ENCODE measurements around the gene SELENOW.
"Not testable (repeated sequence)": the region's sequence is repeated elsewhere in the genome, so short reads cannot be mapped to it uniquely, and the experiment has no call there.

Gene SELENOW

DNA sequence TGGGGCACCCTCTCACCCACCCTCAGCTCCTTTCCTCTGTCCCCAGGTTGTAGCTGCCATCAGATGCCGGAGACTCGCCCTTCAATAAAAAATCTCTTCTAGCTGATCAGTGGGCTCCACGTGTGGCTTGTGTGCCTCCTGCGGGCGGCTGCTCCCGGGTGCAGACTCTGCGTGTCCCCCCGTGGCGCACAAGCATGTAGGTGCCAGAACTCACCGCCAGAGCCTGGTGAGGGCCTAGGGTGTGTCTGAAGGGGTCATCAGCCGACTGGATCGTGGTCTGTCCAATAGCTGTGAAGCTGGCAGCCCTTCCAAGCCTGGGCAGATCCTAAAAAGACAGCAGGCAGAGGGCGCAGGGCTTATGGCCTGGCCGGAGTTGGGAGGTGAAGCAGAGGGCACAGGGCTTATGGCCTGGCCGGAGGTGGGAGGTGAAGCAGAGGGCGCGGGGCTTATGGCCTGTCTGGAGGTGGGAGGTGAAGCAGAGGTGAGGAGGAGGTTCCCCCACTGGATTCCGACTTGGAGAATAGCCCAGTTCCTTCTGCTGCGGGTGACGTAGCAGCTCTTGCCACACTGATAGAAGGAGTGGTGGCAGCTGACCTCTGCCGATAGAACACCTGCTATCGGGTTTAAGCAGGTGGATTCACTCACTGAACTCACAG lies 21.4 kb upstream of the SELENOW start:
- no peak for DNase-seq (ENCODE audit: low read depth)

DNA sequence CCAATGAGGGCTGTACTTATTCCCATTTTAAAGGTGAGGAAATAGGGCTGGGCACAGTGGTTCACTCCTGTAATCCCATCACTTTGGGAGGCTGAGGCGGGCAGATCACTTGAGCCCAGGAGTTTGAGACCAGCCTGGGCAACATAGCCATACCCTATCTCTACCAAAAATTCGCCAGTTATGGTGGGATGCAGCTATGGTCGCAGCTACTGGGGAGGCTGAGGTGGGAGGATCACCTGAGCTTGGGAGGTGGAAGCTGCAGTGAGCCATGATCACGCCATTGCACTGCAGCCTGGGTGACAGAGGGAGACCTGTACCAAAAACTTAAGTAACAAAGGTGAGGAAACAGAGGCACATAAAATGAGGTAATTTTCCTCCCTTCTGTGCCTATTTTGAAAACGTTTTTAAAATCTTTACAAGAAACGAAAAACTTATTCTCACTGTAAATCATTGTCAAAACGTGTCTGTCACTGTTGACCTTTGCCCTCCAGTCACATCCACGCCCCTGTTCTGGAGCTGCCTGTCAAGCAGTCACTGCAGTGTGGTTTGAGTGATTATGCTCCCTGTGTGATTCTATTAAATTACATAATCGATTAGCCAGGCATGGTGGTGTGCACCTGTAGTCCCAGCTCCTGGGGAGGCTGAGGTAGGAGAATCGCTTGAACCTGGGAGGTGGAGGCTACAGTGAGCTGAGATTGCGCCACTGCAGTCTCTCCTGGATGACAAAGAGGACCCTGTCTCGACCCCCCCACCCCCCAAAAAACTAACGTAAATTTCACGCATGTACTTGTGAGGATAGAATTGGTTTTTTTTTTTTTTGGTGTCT lies 20.7 kb upstream of the SELENOW start:
- no peak for DNase-seq (ENCODE audit: low read depth)

DNA sequence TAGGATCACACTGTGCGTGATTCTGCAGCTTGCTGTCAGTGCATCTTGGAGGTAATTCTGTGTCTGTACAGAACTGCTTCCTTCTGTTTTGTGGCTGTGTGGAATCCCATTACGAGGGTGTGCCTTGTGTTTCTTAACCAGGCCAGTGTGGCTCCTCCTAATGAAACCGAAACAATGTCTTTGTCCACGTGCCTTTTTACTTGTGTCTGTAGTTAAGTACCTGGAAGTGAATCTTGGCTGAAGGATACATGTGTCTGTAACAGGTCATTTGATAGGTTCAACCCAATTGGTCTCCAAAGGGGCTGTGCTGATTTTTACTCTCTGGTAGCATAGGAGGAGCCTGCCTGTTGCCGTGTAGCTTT lies 20.1 kb upstream of the SELENOW start:
- no peak for DNase-seq (ENCODE audit: low read depth)

DNA sequence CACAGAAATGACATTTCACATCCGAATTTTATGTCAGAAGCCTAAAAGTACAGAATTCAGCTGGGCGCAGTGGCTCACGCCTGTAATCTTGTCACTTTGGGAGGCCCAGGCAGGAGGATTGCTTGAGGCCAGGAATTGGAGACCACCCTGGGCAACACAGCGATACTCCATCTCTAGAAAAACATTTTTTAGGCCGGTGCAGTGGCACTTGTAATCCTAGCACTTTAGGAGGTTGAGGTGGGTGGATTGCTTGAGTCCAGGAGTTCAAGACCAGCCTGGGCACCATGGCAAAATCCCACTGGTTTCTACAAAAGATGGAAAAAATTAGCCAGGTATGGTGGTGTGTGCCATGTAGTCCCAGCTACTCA lies 17.9 kb upstream of the SELENOW start:
- no peak for DNase-seq (ENCODE audit: low read depth)

DNA sequence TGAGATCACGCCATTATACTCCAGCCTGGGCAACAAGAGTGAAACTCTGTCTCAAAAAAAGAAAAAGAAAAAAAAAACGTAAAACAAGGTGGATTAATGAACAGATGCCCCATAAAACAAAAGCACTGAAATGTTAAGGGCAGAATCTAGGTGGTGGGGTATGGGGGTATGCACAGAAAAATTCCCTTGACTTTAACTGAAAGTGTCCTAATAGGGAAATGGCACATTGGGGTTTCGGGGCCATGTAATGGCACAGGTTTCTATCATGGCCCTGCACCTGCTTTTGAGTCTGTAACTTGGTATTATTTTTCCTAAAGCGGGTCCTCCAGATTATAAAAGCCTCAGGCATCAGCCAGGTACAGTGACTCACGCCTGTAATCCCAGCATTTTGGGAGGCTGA lies 16.9 kb upstream of the SELENOW start:
- no peak for DNase-seq (ENCODE audit: low read depth)

DNA sequence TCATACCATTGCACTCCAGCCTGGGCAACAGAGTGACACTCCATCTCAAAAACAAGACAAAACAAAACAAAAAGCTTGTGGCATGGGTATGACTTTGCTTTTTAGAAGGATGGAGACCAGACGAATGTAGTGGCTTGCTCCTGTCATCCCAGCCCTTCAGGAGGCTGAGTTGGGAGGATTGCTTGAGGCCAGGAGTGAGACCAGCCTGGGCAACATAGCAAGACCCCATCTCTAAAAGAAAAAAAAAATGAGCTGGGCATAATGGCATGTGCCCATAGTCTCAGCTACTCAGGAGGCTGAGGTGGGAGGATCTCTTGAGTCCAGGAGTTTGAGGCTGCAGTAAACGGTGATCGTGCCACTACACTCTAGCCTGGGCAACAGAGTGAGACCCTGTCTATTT lies 16.4 kb upstream of the SELENOW start:
- no peak for DNase-seq (ENCODE audit: low read depth)

DNA sequence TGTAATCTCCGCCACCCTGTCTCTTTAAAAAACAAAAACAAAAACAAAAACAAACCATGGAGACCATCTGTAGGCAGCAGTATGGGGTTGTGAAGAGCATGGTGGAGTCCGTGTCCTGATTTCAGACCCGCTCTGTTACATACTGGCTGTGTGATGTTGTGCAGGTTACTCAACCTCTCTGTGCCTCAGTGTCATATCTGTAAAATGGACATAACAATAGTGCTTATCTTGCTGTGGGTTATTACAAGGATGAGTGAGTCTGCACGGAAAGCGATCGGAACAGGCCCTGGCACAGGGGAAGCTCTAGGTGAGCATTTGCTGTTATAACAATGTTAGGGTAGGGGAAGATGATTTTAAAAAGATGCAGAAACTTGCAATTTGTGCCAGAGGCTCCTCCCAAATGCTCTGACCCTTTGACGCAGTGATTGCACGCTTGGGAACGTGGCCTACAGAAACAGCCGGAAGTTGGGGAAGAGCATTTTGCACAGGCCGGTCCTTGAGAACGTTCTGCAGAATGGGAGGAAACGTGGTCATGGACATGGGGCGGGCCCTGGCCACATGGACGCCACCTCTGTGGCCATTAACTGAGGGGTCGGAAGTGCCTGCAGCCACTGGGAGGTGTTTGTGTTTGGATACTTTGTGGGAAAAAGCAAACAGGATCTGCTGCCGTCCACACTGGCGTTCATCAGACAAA lies 15.7 kb upstream of the SELENOW start:
- DNase-seq (ENCODE audit: low read depth): no peak

DNA sequence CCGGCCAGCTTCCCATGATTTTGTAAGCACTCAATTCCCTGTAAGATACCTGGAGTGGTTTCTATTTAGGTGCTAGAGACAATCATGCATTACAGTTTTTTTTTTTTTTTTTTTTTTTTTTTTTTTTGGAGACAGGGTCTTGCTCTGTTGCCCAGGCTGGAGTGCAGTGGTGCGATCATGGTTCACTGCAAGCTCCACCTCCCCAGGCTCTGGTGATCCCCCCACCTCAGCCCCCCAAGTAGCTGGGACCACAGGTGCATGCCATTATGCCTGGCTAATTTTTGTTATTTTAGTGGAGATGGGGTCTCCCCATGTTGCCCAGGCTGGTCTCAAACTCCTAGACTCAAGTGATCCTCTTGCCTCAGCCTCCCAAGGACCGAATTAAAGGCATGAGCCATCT lies 13.8 kb upstream of the SELENOW start:
- not testable (repeated sequence) for DNase-seq (ENCODE audit: low read depth)

DNA sequence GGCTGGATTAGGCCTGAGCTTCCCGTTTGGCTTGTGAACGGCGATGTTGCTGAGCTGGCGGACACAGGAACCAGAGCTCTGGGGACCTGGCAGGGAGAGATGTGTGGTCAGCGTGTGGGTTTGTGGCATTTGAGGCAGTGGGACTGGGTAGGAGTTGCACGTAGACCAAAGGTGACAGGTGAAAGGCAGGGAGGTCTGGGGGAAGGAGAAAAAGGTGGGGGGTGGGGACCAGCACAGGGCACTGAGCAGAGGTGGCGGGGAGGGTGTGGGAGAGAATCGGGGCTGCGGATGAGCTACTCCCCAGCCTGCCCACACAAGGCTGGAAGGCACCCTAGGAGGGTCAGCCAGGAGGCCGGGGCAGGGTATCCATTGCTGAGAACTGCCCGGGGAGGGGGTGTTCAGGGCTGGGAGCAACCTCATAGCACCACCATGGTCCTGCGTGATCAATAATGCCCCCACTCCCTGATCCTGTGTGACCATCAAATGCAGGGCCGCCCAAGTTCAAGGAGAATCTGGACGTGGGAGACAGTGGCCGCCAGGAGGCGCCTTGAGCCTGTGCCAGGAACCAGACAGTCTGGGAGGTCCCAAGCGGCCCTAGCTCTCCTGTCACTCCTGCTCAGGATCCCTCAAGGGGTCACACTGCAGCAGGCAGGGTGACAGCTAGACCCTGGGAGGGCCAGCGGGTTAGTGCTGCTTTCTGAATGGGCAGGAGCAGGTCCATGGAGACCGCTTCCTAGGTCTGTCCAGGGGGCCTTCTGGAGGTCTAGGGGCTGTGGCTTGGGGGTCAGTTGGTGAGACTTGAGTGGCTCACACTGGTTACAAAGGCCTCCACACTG lies 12.8 kb upstream of the SELENOW start:
- peak; percentile 39 for DNase-seq (ENCODE audit: low read depth)

DNA sequence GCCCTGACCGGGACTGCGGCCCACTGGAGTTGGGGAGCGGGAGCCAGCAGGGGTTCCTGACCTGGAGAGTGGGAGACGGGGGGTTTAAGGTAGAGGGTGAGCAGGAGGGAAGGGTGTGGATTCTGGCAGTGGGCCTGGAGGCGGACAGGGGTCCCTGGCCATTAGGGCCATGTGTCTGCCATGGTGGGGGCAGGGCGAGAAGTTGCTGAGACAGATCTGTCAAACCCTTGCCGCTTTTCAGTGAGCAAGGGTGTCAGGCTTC lies 12.2 kb upstream of the SELENOW start:
- DNase-seq (ENCODE audit: low read depth): no peak

DNA sequence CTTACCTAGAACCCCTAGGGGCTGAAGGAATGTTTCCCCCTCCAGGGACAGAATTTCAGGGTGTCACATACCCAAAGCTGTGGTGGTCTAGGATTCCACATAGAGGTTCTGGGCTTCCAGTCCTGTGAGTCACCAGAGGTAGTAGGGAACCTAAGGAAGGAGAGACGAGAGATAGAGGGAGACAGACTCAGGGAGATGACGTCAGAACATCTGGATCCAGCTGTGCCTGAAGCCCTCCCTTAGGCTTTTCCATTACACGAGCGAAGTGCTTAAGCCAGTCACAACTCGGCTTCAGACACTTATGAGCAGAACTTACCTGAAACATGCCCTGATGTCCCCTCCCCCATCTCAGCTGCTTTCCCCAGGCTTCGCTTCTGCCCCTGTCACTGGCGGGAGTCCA lies 11.8 kb upstream of the SELENOW start:
- no peak for DNase-seq (ENCODE audit: low read depth)

DNA sequence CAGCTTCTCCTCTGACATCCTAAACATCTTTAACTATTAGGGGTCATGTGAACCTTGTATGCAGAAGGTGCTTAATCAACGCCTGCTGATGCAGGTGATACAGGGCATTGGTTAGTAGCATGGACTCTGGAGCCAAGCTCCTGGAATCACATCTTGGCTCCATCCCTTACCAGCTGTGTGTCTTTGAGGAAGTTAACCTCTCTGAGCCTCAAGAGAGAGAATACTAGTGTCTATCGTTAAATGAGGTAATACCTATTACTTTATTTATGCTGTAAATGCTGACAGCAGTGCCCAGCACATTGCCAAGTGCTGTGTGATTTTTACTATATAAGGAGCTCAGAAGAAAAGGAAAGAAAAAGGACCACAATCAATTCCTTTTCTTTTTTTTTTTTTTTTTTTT lies 11.2 kb upstream of the SELENOW start:
- no peak for DNase-seq (ENCODE audit: low read depth)

DNA sequence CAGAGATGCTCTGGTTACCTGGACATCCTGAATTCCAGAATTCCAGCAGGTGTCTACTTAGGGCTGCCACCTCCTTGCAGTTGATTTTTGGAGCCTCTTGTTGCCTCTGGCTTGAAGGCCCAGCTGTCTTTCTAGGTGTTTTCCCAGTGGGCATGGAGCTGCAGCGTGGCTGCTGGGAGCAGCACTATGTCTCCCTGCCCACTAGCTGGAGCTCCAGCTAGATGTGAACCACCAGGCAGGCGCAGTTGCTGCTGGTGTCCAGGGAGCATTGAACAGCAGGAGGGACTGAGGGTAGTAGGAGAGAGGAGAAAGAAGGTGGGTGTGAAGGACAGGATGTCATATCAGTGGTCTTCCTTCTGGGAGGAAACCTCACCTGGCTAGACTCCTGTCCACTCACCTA lies 9.9 kb upstream of the SELENOW start:
- no peak for DNase-seq (ENCODE audit: low read depth)

DNA sequence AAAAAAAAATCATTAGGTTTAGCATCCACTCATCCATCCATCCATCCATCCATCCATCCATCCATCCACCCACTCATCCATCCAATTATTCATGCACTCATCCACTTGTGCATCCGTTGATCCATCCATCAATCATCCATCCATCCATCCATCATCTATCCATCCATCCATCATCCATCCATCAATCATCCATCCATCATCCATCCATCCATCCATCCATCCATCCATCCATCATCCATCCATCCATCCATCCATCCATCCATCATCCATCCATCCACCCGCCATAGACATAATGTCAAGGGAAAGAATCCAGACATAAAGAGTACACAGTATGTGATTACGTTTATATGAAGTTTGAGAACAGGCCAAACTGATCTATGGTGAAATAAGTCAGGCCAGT lies 9.0 kb upstream of the SELENOW start:
- DNase-seq (ENCODE audit: low read depth): no peak

DNA sequence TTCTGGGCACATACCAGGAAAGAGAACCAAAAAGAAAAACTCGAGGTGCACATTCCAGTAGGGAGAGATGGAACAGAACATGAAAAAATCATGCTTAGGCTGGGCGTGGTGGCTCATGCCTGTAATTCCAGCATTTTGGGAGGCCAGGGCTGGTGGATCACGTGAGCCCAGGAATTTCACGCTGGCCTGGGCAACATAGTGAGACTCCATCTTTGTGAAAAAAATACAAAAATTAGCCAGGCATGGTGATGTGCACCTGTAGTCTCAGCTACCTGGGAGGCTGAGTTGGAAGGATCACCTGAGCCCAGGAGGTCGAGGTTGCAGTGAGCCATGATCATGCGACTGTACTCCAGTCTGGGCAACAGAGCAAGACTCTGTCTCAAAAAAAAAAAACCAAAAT lies 7.2 kb upstream of the SELENOW start:
- not testable (repeated sequence) for DNase-seq (ENCODE audit: low read depth)

DNA sequence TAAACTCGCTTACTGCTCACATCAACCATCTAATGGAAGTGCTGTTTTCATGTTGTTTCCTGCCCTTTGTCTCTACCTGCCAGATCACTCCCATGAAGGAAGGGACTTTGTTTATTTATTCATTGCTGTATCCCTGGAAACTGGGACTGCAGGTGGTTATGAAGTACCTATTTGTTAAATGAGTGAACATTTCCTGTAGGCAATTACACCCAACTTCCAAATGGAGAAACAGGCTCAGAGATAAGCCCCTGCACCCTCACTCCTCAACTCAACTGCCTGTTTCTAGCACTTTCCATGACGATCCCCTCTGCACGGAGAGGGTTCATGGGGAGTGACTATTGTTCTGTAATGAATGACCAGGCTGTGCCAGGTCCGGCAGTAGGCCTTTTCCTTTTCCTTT lies 1.9 kb upstream of the SELENOW start:
- no peak for DNase-seq (ENCODE audit: low read depth)

DNA sequence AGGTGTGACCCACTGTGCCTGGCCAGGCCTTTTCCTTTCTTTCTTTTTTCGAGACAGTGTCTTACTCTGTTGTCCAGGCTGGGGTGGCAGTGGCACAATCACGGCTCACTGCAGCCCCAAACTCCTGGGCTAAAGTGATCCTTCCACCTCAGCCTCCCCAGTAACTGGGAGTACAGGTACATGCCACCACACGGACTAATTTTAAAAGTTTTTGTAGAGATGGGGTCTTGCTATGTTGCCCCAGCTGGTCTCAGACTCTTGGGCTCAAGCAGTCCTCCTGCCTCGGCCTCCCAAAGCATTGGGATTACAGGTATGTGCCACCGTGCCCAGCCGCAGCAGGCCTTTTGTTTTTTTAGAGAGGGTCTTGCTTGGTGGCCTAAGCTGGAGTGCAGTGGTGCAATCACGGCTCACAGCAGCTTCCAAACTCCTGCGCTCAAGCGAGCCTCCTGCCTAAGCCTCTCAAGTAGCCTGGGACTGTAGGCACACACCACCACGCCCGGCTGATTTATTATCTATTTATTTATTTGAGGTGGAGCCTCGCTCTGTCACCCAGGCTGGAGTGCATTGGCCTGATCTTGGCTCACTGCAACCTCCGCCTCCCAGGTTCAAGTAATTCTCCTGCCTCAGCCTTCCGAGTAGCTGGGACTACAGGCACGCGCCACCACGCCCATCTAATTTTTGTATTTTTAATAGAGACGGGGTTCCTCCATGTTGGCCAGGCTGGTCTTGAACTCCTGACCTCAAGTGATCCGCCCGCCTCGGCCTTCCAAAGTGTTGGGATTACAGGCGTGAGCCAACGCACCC lies 1.1 kb upstream of the SELENOW start:
- DNase-seq (ENCODE audit: low read depth): not testable (repeated sequence)

DNA sequence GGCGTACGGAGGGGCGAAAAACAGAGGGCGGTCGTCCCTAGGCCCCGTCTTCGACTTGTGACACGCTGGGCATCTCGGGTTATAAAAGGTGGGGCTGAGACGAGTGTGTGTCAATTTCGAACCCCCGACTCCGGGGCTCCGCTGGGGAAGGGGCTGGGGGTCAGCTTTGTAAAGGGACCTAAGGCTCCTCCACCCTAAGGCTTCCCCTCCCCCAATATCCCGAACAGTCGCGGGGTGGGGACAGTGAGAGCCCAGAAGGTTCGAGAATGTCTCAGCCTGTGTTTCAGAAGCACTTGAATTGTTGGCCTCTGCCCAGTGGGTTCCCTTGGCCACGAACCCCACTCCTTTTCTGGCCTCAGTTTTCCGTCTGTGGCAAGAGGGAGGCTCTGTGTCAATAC lies 450 bp downstream of the SELENOW start:
- DNase-seq (ENCODE audit: low read depth): no peak

DNA sequence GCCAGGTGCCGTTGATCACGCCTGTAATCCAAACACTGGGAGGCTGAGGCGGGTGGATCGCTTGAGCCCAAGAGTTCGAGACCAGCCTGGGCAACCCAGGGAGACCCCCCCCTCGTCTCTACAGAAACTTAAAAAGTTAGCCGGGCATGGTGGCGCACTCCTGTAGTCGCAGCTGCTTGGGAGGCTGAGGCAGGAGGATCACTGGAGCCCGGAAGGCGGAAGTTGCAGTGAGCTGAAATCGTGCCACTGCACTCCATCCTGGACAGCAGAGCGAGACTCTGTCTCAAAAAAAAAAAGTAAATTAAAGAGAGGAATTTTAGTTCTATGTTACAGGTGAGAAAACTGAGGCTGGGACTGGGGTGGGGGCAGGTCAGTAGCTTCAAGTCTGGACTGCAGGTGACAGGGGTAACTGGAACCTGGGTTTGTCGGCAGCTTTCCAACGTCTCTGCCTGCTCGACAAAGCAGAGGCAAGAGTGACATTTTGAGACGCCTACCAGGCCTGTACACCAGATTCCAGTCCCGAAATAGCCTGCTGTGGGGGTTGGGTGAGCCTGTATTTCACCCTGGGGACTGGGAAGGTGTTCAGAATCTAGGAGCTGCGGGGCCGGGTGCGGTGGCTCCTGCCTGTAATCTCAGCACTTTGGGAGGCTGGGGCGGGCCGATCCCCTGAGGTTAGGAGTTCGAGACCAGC lies 1.2 kb downstream of the SELENOW start:
- no peak for DNase-seq (ENCODE audit: low read depth)

DNA sequence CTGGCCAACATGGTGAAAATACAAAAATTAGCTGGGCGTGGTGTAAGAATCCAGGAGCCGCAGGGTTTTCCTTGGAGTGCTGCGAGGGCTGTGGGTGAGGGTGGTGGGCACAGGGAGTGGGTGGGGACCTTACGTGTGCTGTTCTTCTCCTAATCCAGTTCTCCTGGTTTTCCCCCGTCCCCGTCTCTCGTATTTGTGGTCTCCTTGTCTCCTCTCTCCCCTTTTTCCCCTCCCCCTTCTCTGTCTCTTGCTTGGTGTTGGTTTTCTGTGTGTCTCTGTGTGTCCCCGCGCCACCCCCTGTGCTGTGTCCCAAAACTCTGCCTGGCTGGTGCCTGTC lies 1.7 kb downstream of the SELENOW start:
- no peak for DNase-seq (ENCODE audit: low read depth)

DNA sequence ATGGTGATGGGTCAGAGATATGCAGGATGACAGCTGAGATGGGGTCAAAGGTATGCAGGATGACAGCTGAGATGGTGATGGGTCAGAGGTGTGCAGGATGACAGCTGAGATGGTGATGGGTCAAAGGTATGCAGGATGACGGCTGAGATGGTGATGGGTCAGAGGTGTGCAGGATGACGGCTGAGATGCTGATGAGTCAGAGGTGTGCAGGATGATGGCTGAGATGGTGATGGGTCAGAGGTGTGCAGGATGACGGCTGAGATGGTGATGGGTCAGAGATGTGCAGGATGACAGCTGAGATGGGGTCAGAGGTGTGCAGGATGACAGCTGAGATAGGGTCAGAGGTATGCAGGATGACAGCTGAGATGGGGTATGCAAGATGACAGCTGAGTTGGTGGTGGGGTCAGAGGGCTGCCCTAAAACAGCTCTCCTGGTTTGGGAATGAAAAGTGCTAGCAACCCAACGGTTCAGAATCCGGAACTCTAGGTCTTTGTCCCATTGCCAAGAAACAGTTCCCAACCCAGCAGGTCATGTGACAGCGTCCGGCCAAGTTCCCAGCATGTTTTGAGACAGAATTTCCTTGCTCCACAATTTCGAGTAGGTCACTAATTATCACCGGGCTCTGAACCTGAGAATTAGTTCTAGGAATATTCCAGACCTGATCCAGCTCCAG lies 3.2 kb downstream of the SELENOW start:
- no peak for DNase-seq (ENCODE audit: low read depth)
